Measurements from ENCODE around the gene SAA1. TPM values are rescaled to one million over a fixed set of nuclear protein-coding genes. Genes with fewer than 3 reads are reported as not detected.
"Not testable (repeated sequence)": the region's sequence is repeated elsewhere in the genome, so short reads cannot be mapped to it uniquely, and the experiment has no call there.

Gene SAA1
- total RNA-seq, result not detected

DNA sequence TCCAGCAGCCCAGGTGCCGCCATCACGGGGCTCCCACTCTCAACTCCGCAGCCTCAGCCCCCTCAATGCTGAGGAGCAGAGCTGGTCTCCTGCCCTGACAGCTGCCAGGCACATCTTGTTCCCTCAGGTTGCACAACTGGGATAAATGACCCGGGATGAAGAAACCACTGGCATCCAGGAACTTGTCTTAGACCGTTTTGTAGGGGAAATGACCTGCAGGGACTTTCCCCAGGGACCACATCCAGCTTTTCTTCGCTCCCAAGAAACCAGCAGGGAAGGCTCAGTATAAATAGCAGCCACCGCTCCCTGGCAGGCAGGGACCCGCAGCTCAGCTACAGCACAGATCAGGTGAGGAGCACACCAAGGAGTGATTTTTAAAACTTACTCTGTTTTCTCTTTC, at the start of gene SAA1:
Gene SAA1, plus strand, starts transcription at position 316 of the 400 bp plus-strand sequence. CDS start 624 bp downstream, outside the sequence.
- no peak for DNase-seq

DNA sequence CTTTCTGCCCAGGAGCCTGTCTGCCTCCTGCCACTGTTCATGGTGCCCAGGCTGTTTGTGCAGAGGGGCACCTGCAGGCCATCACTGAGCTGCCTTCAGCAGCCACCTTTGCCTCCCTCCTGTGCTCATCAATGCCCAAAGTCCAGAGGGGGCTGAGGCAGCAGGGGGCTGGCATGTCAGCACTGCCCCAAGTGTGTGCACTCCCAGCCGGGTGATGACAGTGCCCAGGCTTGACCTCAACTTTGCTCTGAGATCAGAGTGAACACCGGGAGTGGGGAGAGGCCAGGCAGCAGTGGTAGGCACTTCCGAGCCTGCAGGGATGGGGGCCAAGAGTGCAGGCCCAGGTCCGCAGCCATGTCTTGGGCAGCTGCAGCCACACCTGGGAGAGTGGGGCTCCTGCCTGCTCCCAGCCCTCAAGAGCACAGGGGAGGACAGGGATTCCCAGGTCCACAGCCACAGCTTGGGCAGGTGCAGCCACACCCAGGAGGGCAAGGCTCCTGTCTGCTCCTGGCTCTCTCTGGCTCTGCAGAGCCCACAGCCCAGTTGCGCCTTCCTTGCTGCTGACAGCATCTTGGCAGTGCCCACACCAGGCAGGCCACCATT, 44.7 kb upstream of the SAA1 start:
- no peak for DNase-seq

GRCh38 chr11:18222814-18223421, 43.1 kb upstream of the SAA1 start:
- DNase-seq, result no peak

DNA sequence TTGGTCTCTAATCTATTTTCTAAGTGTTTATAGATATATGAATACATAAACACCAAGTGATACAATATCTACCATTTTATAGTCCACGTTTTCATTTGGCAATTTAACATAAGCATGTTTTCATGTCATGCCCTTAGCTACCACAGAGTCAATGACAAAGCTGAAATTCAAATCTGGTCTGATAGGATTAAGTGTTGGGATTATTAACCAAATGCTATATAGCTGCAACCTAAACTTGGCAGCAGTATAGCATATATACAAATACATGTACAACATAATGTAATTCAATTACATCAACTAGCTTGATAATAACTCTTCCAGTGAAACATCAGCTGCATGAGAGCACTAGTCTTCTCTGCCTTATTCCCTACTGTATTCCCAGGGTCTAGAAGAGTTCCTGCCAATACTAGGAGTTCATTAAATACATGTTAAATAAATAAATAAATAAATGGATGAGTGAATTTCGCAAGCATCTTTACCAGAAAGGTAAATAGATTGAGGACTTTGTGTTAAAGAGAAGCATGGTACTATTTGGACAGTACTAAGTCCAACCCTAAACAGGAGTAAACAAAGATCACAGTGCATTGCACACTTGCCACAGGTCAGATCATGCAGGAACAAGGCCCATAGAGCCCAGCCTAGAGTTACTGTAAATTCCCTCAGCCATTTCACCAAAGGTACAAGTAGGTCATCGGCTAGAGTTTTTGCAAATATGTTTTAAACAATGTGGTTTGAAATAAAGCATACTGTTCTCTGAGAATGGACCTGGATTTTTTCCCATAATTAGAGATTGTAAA, 42.3 kb upstream of the SAA1 start:
- no peak for DNase-seq

- no peak for DNase-seq
These were observed 40.2 kb upstream of the SAA1 start for GRCh38 chr11:18225913-18226312.

DNA sequence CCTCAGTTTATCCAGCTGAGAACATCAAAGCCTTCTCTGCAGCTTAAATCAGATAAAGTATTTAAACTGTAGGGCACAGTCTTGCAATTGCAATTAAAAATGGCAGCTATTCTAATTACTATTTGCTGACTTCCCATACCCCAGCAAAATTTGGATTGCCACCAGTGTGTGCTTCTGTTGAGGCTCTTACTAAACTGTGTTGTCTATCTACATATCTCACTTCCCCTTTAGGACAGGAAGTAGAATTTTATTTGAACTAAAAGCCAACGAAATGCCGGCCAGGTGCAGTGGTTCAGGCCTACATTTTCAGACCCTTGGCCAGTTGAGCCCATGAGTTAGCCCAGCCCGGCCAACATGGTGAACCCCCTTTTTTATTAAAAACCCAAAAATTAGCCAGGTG, 36.6 kb upstream of the SAA1 start:
- no peak for DNase-seq

DNA sequence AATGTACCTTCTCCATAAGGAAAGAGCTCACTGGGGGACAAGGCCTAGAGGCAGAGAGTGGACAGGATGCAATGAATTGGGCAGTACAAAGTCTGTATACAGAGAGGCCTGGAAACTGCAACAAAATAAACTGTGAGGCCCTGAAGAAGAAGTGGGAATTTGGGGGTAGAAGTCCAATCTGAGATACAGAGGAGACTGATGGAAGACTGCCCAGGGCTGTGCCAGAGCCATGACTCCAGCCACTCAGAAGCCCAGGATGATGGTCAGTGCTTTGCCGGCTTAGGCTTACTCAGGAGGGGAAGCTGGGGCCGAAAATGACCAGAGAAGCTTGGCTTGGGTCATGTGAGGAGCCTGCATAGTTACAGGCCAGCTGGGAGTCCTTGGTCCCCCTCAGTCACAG, 35.2 kb upstream of the SAA1 start:
- DNase-seq, result no peak

DNA sequence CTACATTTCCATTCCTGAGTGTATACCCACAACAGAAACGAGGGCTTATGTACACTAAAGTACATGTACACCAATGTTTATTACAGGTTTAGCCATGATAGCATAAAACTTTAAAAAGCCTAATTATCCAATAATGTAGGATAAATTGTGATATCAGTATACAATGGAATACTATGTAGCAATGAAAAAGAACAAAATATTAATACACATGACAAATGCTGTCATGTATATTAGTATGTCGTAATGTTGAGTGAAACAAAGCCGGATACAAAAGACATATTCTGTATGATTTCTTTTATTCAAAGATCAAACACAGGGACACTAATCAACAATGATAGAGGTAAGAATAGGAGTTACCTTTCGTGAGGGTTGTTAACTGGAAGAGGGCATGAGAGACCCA, 32.2 kb upstream of the SAA1 start:
- no peak for DNase-seq

DNA sequence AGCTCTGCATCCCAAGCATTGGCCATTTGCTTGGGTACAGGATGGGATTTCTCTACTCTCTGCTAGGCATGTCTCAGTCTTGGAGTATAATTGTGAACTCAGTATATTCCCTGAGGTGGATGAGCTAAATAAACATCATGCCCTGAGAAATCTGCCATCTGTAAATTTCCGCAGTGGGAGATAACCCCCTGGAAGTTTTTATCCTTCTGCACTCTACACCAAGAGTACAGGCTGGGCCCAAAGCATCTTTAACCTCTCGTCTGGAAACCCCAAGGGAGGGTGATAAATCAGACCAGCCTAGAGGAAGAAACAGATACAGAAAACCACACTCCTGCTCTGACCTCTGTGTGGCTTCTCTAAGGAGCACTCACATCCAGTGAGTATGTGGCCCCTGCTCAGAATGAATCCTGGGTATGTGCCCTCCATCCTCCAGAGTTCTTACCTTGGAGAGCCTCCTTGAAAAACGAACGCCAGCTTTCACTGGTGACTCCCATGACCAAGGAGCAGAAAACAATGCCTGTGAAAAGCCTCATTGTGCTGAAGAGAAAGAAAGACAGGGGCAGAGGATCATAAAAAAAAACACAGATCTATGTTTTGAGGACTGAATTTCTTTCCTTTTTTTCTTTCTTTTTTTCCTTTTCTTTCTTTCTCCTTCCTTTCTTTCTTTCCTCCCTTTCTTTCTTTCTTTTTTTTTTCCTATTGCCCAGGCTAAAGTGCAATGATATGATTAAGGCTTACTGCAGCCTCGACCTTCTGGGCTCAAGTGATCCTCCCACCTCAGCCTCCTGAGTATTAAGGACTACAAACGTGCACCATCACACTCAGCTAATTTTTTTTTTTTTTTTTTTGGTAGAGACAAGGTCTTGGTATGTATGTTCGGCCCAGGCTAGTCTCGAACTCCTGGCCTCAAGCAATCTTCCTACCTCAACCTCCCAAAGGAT, 30.4 kb upstream of the SAA1 start:
- no peak for DNase-seq

GRCh38 chr11:18236664-18237356, 29.3 kb upstream of the SAA1 start, which contains the start of gene SAA4:
TSS of gene SAA4 (minus strand) at chr11:18236802. CDS start at chr11:18235926, 876 bp downstream.
- DNase-seq, result no peak

- no peak for DNase-seq
These were observed 26.4 kb upstream of the SAA1 start for GRCh38 chr11:18239655-18240054.

DNA sequence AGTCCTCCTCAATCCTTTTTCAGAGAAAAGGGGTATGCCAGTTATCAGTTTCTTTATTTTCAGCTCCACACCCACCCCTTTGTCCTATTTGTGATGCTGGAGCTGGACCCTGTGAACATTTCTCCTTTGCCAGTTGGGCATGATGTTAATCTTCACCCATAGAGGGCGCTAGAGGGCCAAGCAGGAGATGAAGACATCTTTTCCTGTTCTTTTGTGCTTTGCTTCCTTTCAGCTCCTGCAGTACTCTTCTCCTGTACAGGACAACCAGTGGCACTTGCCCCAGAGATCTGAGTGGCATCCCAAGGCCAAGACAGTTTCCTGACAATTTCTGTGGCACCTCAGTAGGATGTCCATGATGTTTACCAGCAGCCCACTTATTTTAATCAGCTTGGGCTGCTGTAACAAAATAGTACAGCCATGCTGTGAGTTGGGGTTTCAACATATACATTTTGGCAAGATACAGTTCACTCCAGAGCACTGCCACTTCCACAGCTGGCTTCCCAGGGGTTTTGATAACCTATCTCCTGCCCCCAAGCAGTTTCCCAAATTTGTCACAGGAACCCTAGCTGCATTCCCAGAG, 22.2 kb upstream of the SAA1 start:
- no peak for DNase-seq

GRCh38 chr11:18245396-18245795, 20.7 kb upstream of the SAA1 start:
- no peak for DNase-seq

DNA sequence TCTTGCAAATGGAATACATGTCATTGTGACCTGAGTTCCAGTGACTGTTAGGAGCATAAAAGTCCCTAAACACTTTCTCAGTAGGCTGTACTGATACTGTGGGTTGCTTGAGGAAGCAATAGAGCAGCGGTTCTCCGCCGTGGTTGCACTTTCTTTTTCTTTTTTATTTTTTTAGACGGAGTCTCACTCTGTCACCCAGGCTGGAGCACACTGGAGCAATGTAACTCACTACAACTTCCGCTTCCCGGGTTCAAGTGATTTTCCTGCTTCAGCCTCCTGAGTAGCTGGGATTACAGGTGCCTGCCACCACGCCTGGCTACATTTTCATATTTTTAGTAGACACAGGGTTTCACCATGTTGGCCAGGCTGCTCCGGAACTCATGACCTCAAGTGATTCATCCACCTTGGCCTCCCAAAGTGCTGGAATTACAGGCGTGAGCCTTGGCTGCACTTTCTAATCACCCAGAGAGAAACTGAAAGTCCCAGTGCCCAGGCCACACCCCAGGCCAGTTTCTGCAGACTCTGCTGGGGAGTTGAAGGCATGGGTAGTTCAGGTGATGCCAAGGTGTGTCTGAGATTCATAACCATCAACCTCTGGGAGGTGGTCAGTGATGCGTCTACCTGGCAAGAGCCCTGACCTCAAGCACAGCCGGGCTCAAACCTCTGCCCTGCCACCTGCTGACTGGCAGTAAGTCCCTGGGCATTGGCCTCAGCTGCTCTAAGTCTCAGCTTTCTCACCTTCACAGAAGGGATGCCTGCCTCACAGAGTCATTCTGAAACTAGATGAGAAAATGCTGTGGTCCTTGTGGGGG, 19.5 kb upstream of the SAA1 start:
- not testable (repeated sequence) for DNase-seq

- DNase-seq, result not testable (repeated sequence)
These were observed 18.9 kb upstream of the SAA1 start for GRCh38 chr11:18247191-18247581.

DNA sequence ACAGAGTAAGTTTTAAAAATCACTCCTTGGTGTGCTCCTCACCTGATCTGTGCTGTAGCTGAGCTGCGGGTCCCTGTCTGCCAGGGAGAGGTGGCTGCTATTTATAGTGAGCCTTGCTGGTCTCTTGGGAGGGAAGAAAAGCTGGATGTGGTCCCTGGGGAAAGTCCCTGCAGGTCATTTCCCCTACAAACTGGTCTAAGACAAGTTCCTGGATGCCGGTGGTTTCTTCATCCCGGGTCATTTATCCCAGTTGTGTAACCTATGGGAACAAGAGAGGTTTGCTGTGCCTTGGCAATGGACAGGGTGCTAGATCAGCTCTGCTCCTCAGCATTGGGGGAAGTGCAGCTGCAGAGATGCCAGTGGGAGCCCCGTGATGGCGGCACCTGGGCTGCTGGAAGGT, 17.5 kb upstream of the SAA1 start, which contains the start of gene SAA2:
Gene SAA2, minus strand, starts transcription at position 108 of the 400 bp plus-strand sequence. CDS start 657 bp downstream, outside the sequence.
- DNase-seq, result no peak

DNA sequence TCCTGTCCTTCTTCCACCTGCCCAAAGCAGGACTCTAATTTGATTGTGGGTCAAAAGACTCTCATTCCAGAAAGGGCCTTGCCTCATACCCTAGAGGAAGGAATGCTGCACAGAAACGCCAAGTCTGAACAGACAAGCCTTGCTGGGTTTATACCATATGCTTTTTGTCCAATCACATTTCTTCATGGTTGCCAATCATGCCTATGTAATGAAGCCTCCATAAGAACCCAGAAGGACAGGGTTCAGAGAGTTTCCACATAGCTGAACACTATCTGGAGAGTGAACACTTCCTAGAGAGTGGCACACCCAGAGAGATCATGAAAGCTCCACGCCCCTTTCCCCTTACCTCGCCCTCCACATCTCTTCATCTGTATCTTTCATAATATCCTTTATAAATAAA, 12.8 kb upstream of the SAA1 start:
- no peak for DNase-seq

GRCh38 chr11:18253778-18254338, 12.2 kb upstream of the SAA1 start:
- no peak for DNase-seq

- no peak for DNase-seq
These were observed 11.2 kb upstream of the SAA1 start for GRCh38 chr11:18254781-18255361.

DNA sequence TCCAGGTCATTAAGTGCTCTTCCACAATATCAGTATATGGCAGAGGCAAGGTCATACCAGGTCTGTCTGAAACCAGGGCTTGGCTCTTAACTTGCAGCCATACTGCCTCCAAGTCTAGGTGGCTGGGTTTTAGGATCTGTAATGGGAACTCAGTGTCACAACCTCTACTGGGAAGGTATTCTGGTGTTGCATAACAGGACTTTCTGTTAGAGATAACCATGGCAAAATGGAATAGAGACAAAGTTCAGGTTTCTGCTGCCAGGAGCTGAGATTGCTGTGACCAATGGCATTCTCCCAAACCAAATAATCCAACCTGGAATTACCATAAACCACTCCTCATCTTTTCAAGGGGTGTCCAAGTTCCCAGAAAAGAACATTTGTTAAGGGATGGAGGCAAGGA, 6.8 kb upstream of the SAA1 start:
- no peak for DNase-seq

Data from skin of body (tissue), 2 donors.